Mesendoderm (in vitro differentiated cells): ENCODE measurements around the gene ALK.

Source experiments
- DNase-seq: peaks from one replicate; pipeline ENCODE4 v3.0.0; 2013
- H2AK5ac ChIP-seq: 2 replicates; pipeline ENCODE4 v1.6.1; 2013; ENCODE audit warnings: low read length, inconsistent platforms
- H2BK120ac ChIP-seq: 2 replicates; pipeline ENCODE4 v1.6.1; 2013; ENCODE audit warnings: low read depth, mild to moderate bottlenecking, low read length, moderate library complexity, mixed read lengths
- H2BK15ac ChIP-seq: replicated peaks from 2 replicates; pipeline ENCODE4 v1.6.1; 2013; ENCODE audit warnings: low read depth, mild to moderate bottlenecking, moderate library complexity
- H2BK5ac ChIP-seq: 2 replicates; pipeline ENCODE4 v1.6.1; 2013; ENCODE audit warnings: low read length, inconsistent platforms
- H3K18ac ChIP-seq: 2 replicates; pipeline ENCODE4 v1.6.1; 2013; ENCODE audit warnings: mild to moderate bottlenecking, low read length, mixed read lengths
- H3K23ac ChIP-seq: one replicate; pipeline ENCODE4 v1.6.1; 2013; ENCODE audit warnings: low read length
- H3K27ac ChIP-seq: 2 replicates; pipeline ENCODE4 v1.5.1; 2013; ENCODE audit warnings: low read depth, mild to moderate bottlenecking, inconsistent platforms, low read length, moderate library complexity
- H3K27me3 ChIP-seq: 2 replicates; pipeline ENCODE4 v1.6.1; 2013; ENCODE audit warnings: low read length, control low read depth, mild to moderate bottlenecking, inconsistent platforms; ENCODE audit not compliant: insufficient read depth, poor library complexity
- H3K36me3 ChIP-seq: 2 replicates; pipeline ENCODE4 v1.6.1; 2013; ENCODE audit warnings: low read length, inconsistent platforms; ENCODE audit not compliant: control insufficient read depth, insufficient read depth
- H3K4ac ChIP-seq: one replicate; pipeline ENCODE4 v1.6.1; 2013; ENCODE audit warnings: low read depth, mild to moderate bottlenecking, low read length, moderate library complexity
- H3K4me1 ChIP-seq: 2 replicates; pipeline ENCODE4 v1.6.1; 2013; ENCODE audit warnings: low read depth, low read length, inconsistent platforms; ENCODE audit not compliant: control insufficient read depth
- H3K4me2 ChIP-seq: 2 replicates; pipeline ENCODE4 v1.6.1; 2013; ENCODE audit warnings: low read length
- H3K4me3 ChIP-seq: 2 replicates; pipeline ENCODE4 v1.5.1; 2013; ENCODE audit warnings: mild to moderate bottlenecking, low read length
- H3K56ac ChIP-seq: one replicate; pipeline ENCODE4 v1.6.1; 2013; ENCODE audit warnings: low read length
- H3K79me1 ChIP-seq: 2 replicates; pipeline ENCODE4 v1.6.1; 2013; ENCODE audit warnings: low read length, inconsistent platforms
- H3K79me2 ChIP-seq: 2 replicates; pipeline ENCODE4 v1.6.1; 2013; ENCODE audit warnings: mild to moderate bottlenecking, low read length; ENCODE audit not compliant: control insufficient read depth, insufficient read depth
- H3K9ac ChIP-seq: 2 replicates; pipeline ENCODE4 v1.6.1; 2013; ENCODE audit warnings: low read length, inconsistent platforms
- H4K5ac ChIP-seq: one replicate; pipeline ENCODE4 v1.6.1; 2013; ENCODE audit warnings: low read length
- H4K8ac ChIP-seq: one replicate; pipeline ENCODE4 v1.6.1; 2013; ENCODE audit warnings: low read depth, mild to moderate bottlenecking, control low read depth, low read length, moderate library complexity
- WGBS: extraction: QIAGEN DNeasy Blood & Tissue Kit; methylation state at CpG from one replicate; pipeline ENCODE4 v1.1.7; 2013; ENCODE audit warnings: low lambda C conversion rate, missing lambda C conversion rate; ENCODE audit not compliant: insufficient coverage; ENCODE audit errors: extremely low coverage; 5-methylcytosine and 5-hydroxymethylcytosine counted together

The ALK gene

GRCh38 chr2:29780906-29781305 is 140.5 kb downstream of the ALK start:
- no peak overlapping the region for H4K5ac ChIP-seq
- H2BK15ac ChIP-seq: no peak overlapping the region
- no peak overlapping the region for H2BK5ac ChIP-seq
- WGBS: no CpG with 5 or more reads among the region's 1 CpG
- no peak overlapping the region for H2BK120ac ChIP-seq
- no peak for DNase-seq
- H3K79me2 ChIP-seq: no peaks in the 10 kb centered on the region
- no peak overlapping the region for H3K4me2 ChIP-seq
- no peak overlapping the region for H3K27ac ChIP-seq
- no peak overlapping the region for H3K9ac ChIP-seq
- no peak overlapping the region for H3K56ac ChIP-seq
- H3K27me3 ChIP-seq: no peaks in the 10 kb centered on the region
- H3K23ac ChIP-seq: no peak overlapping the region
- no peaks in the 10 kb centered on the region for H3K4me1 ChIP-seq
- H3K79me1 ChIP-seq: no peaks in the 10 kb centered on the region
- no peak overlapping the region for H2AK5ac ChIP-seq
- no peak overlapping the region for H3K4me3 ChIP-seq
- H3K18ac ChIP-seq: no peak overlapping the region
- no peaks in the 10 kb centered on the region for H3K36me3 ChIP-seq
- no peak overlapping the region for H4K8ac ChIP-seq
- H3K4ac ChIP-seq: no peak overlapping the region

DNA sequence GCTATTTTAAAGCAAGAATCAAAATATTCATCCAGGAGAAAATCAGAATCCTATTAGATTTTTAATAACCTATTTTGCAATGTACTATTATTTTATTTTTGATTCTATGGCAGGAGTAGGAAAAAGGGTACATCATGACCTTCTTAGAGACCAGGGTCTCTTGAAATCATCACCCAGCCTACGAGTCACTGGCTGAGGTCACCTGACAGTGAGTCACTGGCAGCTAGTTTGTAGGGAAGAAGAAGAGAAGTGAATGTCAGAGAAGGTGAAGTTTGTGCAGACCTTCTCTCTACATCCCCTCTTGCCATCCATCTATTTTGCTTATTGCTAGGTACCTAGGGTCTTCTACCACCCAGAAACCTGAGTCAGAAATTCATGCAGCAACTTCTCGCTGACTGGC is 144.2 kb downstream of the ALK start:
- Histone ChIP-seq H3K4me2 (no peak overlapping the region), H4K8ac (no peak overlapping the region), H2AK5ac (no peak overlapping the region), H3K36me3 (no peaks in the 10 kb centered on the region), H3K4me1 (no peaks in the 10 kb centered on the region), H3K18ac (no peak overlapping the region), H3K27ac (no peak overlapping the region), H3K27me3 (no peaks in the 10 kb centered on the region), H3K79me2 (no peaks in the 10 kb centered on the region), H3K9ac (no peak overlapping the region), H4K5ac (no peak overlapping the region), H3K79me1 (no peaks in the 10 kb centered on the region), H3K4me3 (no peak overlapping the region), H2BK15ac (no peak overlapping the region), H3K23ac (no peak overlapping the region), H2BK5ac (no peak overlapping the region), H3K4ac (no peak overlapping the region), H3K56ac (no peak overlapping the region), H2BK120ac (no peak overlapping the region)
- DNase-seq: peak; percentile 19
- no CpG with 5 or more reads among the region's 2 CpGs for WGBS

GRCh38 chr2:29776406-29776805 is 145.0 kb downstream of the ALK start:
- Histone ChIP-seq H3K23ac (no peak overlapping the region), H3K18ac (no peak overlapping the region), H2BK120ac (no peak overlapping the region), H3K79me1 (no peaks in the 10 kb centered on the region), H2AK5ac (no peak overlapping the region), H4K5ac (no peak overlapping the region), H2BK5ac (no peak overlapping the region), H3K79me2 (no peaks in the 10 kb centered on the region), H3K9ac (no peak overlapping the region), H3K4me1 (no peaks in the 10 kb centered on the region), H2BK15ac (no peak overlapping the region), H3K56ac (no peak overlapping the region), H3K27me3 (no peaks in the 10 kb centered on the region), H3K4ac (no peak overlapping the region), H4K8ac (no peak overlapping the region), H3K4me3 (no peak overlapping the region), H3K4me2 (no peak overlapping the region), H3K27ac (no peak overlapping the region), H3K36me3 (no peaks in the 10 kb centered on the region)
- no CpG with 5 or more reads among the region's 3 CpGs for WGBS
- no peak for DNase-seq

GRCh38 chr2:29775937-29776336 is 145.4 kb downstream of the ALK start:
- Histone ChIP-seq H2BK120ac (no peak overlapping the region), H2BK5ac (no peak overlapping the region), H3K4ac (no peak overlapping the region), H3K4me2 (no peak overlapping the region), H3K79me1 (no peaks in the 10 kb centered on the region), H3K9ac (no peak overlapping the region), H3K79me2 (no peaks in the 10 kb centered on the region), H3K27ac (no peak overlapping the region), H3K4me1 (no peaks in the 10 kb centered on the region), H2BK15ac (no peak overlapping the region), H3K36me3 (no peaks in the 10 kb centered on the region), H3K18ac (no peak overlapping the region), H3K27me3 (no peaks in the 10 kb centered on the region), H4K8ac (no peak overlapping the region), H4K5ac (no peak overlapping the region), H3K56ac (no peak overlapping the region), H3K23ac (no peak overlapping the region), H2AK5ac (no peak overlapping the region), H3K4me3 (no peak overlapping the region)
- DNase-seq: no peak
- no CpG with 5 or more reads among the region's 1 CpG for WGBS

DNA sequence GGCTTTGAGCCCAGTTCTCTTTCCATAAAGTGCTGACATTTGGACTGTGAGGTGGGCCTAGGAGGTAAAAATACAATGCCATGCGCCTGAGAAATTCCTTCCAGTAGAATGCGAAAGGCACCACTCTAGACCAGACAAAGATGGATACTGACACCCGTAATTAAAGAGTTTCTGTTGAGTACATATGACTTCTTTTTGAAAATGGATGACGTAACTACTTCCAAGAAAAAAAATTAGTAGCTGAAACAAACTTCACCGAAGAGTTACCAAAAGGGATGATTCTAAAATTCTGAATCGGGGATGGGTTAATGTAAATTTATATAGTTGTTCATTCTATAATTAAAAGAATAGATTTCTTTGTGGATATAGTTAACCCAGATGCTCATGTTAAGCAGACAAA is 146.8 kb downstream of the ALK start:
- Histone ChIP-seq H3K56ac (no peak overlapping the region), H2BK5ac (no peak overlapping the region), H3K4me2 (no peak overlapping the region), H3K27ac (no peak overlapping the region), H2BK15ac (no peak overlapping the region), H2AK5ac (no peak overlapping the region), H3K4me3 (no peak overlapping the region), H3K79me1 (no peaks in the 10 kb centered on the region), H3K9ac (no peak overlapping the region), H2BK120ac (no peak overlapping the region), H3K23ac (no peak overlapping the region), H3K27me3 (no peaks in the 10 kb centered on the region), H4K8ac (no peak overlapping the region), H3K4ac (no peak overlapping the region), H3K36me3 (no peaks in the 10 kb centered on the region), H3K18ac (no peak overlapping the region), H3K4me1 (peaks cover under 1% of the 10 kb centered on the region), H4K5ac (no peak overlapping the region), H3K79me2 (no peaks in the 10 kb centered on the region)
- no CpG with 5 or more reads among the region's 6 CpGs for WGBS
- no peak for DNase-seq

DNA sequence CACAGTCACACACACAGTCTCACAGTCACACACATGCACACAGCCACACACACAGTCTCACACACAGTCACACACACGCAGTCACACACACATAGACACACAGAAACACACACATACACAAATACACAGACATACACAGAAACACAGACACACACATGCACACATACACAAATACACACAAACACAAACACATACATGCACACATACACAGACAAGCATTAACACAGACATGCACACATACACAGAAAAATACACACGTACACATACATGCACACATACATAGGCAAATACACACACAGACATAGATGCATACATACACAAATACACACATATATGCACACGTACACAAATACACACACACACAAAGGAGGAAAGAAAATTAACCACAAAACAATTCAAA is 150.5 kb downstream of the ALK start:
- H3K18ac ChIP-seq: no peak overlapping the region
- no peaks in the 10 kb centered on the region for H3K79me2 ChIP-seq
- no peak overlapping the region for H3K4me2 ChIP-seq
- no peak overlapping the region for H3K4ac ChIP-seq
- no peak overlapping the region for H4K5ac ChIP-seq
- H3K36me3 ChIP-seq: no peaks in the 10 kb centered on the region
- no peak overlapping the region for H2BK5ac ChIP-seq
- H4K8ac ChIP-seq: no peak overlapping the region
- no peak overlapping the region for H2BK120ac ChIP-seq
- peaks cover 2% of the 10 kb centered on the region for H3K4me1 ChIP-seq
- H2AK5ac ChIP-seq: no peak overlapping the region
- no peak overlapping the region for H2BK15ac ChIP-seq
- no peak overlapping the region for H3K27ac ChIP-seq
- H3K9ac ChIP-seq: no peak overlapping the region
- H3K79me1 ChIP-seq: no peaks in the 10 kb centered on the region
- no peak overlapping the region for H3K56ac ChIP-seq
- no peaks in the 10 kb centered on the region for H3K27me3 ChIP-seq
- H3K23ac ChIP-seq: no peak overlapping the region
- DNase-seq: no peak
- H3K4me3 ChIP-seq: no peak overlapping the region
- no CpG with 5 or more reads among the region's 3 CpGs for WGBS
